ENCODE results near the gene FAF2. TPM values are rescaled to one million over a fixed set of nuclear protein-coding genes. Genes with fewer than 3 reads are reported as not detected.
A peak's percentile ranks its signal among the peaks of the same experiment; 100 is the strongest.

FAF2 gene
- total RNA-seq, 1 experiment from 2014 or later: 44.4 TPM

DNA sequence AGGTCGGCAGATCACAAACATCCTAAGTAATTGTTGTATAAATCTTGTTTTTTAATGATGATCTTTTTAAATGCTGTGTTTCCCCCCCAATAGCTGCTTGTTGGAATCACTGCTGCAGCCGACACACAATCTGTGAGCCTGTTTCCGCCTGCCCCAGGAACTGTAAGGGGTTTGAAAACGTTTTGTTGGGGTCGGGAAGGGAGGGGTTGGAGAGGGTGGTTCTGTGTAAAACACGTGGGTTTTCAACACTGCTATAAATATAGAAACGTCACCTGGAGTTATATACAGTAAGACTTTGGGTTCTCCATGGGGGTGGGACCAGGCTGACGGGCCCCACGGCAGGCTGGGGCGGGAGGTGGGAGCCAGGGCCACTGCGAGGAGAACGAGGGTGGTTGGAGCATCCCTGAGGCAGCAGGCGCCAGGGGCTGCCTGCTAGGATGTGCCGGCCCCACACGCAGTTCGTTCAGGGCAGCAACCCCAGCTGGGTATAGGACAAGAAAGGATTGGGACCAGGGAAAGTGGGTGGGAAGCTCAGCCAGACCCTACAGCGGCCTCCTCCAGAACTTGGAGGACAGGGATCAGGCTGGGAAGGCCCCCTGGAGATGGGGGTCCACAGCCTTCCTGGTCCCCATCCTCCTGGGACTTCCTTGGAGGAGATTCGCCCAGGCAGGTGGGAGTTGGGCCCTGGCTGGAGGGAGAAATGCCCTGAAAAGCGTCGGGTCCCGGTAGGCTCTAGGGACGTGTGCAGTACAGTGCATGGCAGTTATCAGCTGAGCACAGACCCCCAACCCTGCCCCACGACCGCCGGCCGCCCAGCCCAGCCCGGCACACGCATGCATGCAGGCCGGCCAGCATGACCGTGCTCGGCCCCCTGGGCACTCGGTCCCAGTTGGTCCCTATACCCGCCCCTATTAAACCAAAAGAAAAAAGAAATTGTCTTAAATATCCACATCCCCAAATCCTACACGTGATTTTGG lies 79.3 kb downstream of the FAF2 start:
- Mint-ChIP-seq H3K27me3 (ENCODE audit: low read depth) (no peaks in the 10 kb centered on the region), H3K4me3 (no peak overlapping the region), H3K36me3 (ENCODE audit: insufficient read depth in 1 of 3, low read depth in 3 of 3) (peaks cover 17 to 51% (median 45%) of the 10 kb centered on the region in 3 experiments; a peak in 6 of 7 replicates), H3K9me3 (no peaks in the 10 kb centered on the region), H3K4me1 (no peaks in the 10 kb centered on the region), H3K27ac (peak overlapping the region in 1 of 3 experiments; percentile 63; a peak in 1 of 7 replicates)
- no peaks in the 10 kb centered on the region for H4K20me1 ChIP-seq (ENCODE audit: control insufficient read depth, insufficient read depth, insufficient read length)
- no peak overlapping the region for H3K27ac ChIP-seq (ENCODE audit: insufficient read length, low read depth, low read length)
- H3K9me3 ChIP-seq (ENCODE audit: control insufficient read depth, low read depth, low read length): no peaks in the 10 kb centered on the region
- H3K9ac ChIP-seq (ENCODE audit: extremely low read depth, insufficient read length, low read length): no peak overlapping the region
- H3K4me2 ChIP-seq (ENCODE audit: insufficient read depth, insufficient read length, low read length): no peak overlapping the region
- no peak overlapping the region for H2AFZ ChIP-seq (ENCODE audit: low read length)
- H2BK15ac ChIP-seq (ENCODE audit: low read depth, low read length): no peak overlapping the region
- no peak overlapping the region for H2BK120ac ChIP-seq (ENCODE audit: low read depth, low read length, poor library complexity, severe bottlenecking)
- H2BK12ac ChIP-seq (ENCODE audit: insufficient read length, low read depth, low read length): no peak overlapping the region
- H3T11ph ChIP-seq (ENCODE audit: low read length): no peak overlapping the region
- no peak overlapping the region for H2BK5ac ChIP-seq (ENCODE audit: insufficient read length, low read length)
- no peak overlapping the region for H3K23ac ChIP-seq (ENCODE audit: insufficient read length, low read depth, low read length)
- H2AK5ac ChIP-seq (ENCODE audit: insufficient read length, low read length): no peak overlapping the region
- no peak overlapping the region for H3K18ac ChIP-seq (ENCODE audit: insufficient read length, low read depth, low read length)
- no peaks in the 10 kb centered on the region for H3K27me3 ChIP-seq (ENCODE audit: insufficient read depth, low read length)
- no peak overlapping the region for H3K14ac ChIP-seq (ENCODE audit: insufficient read depth, low read length)
- H3K4ac ChIP-seq (ENCODE audit: low read depth, low read length): no peak overlapping the region
- no peak for DNase-seq
- H4K8ac ChIP-seq (replicated peaks; ENCODE audit: insufficient read length, low read depth, low read length): no peak overlapping the region
- no peak overlapping the region for H4K5ac ChIP-seq (ENCODE audit: insufficient read length, low read depth, low read length)
- H3K56ac ChIP-seq (ENCODE audit: insufficient read length, low read depth, low read length): no peak overlapping the region
- no peaks in the 10 kb centered on the region for H3K79me1 ChIP-seq (ENCODE audit: insufficient read depth, low read depth, low read length, poor library complexity, severe bottlenecking)
- TF ChIP-seq, protein P1, sequence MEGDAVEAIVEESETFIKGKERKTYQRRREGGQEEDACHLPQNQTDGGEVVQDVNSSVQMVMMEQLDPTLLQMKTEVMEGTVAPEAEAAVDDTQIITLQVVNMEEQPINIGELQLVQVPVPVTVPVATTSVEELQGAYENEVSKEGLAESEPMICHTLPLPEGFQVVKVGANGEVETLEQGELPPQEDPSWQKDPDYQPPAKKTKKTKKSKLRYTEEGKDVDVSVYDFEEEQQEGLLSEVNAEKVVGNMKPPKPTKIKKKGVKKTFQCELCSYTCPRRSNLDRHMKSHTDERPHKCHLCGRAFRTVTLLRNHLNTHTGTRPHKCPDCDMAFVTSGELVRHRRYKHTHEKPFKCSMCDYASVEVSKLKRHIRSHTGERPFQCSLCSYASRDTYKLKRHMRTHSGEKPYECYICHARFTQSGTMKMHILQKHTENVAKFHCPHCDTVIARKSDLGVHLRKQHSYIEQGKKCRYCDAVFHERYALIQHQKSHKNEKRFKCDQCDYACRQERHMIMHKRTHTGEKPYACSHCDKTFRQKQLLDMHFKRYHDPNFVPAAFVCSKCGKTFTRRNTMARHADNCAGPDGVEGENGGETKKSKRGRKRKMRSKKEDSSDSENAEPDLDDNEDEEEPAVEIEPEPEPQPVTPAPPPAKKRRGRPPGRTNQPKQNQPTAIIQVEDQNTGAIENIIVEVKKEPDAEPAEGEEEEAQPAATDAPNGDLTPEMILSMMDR (conservative IDR thresholded peaks at IDR 0.05): no peak
- no peak overlapping the region for H4K91ac ChIP-seq (ENCODE audit: insufficient read length, low read depth, low read length)
- no peaks in the 10 kb centered on the region for H3K4me1 ChIP-seq (ENCODE audit: insufficient read depth, low read length)
- no peak overlapping the region for H2BK20ac ChIP-seq (ENCODE audit: low read depth, low read length, poor library complexity, severe bottlenecking)
- no peaks in the 10 kb centered on the region for H3K23me2 ChIP-seq (ENCODE audit: insufficient read length, low read depth, low read length, poor library complexity, severe bottlenecking)
- no peaks in the 10 kb centered on the region for H3K79me2 ChIP-seq (ENCODE audit: insufficient read depth, low read length)
- WGBS (ENCODE audit: extremely low coverage, insufficient read length, low lambda C conversion rate): 100% methylated on average over 2 of the region's 34 CpGs

Measured in H9 (cell line).